H1 (cell line): Measurements from ENCODE around the gene SPDYE16. TPM values are rescaled to one million over a fixed set of nuclear protein-coding genes. Genes with fewer than 3 reads are reported as not detected.

ENCODE experiments used
- YY1 ChIP-seq: IDR thresholded peaks from 2 replicates; pipeline ENCODE4 v1.6.1; 2011; ENCODE audit warnings: low read depth, mild to moderate bottlenecking, low read length
- polyA plus RNA-seq, 7 experiments: library from polyadenylated mRNA; depleted of rRNA in 3 of 7; stranded (reverse) in 5 of 7; unstranded in 2 of 7; fragments of >200 nt in 5 of 7; fragments of 200-250 nt in 2 of 7; gene quantifications; 1 replicate in 5 of 7; 2 replicates in 1 of 7; 4 replicates in 1 of 7; pipeline versions ENCODE4 v1.2.1 to v1.2.3, GENCODE V29; 2011 to 2013; ENCODE audit warnings: missing spikeins in 2 of 7, mixed read lengths in 2 of 7
- total RNA-seq: library from RNA; stranded (reverse); fragmentation: NEBNext Ultra II Directional; extraction: Animal tissue kit (Norgen Biotek cat#: 25700); gene quantifications from 2 replicates; pipeline ENCODE4 v1.2.1, GENCODE V29; 2021

SPDYE16 gene
- total and polyA plus RNA-seq, 2 of the 8 experiments (the other 6 are each of a cell fraction or from before 2014, with no cell fraction given): not detected

GRCh38 chr7:76513817-76514799 lies 29.0 kb downstream of the SPDYE16 start (continued):
- no peak for TF ChIP-seq YY1
